ENCODE measurements around the gene MORC1. TPM values are rescaled to one million over a fixed set of nuclear protein-coding genes. Genes with fewer than 3 reads are reported as not detected.

MORC1 gene
- total RNA-seq, 1 donor from 2014 or later: not detected

GRCh38 chr3:108936924-108937689 is 180.8 kb downstream of the MORC1 start:
- DNase-seq: no peak

DNA sequence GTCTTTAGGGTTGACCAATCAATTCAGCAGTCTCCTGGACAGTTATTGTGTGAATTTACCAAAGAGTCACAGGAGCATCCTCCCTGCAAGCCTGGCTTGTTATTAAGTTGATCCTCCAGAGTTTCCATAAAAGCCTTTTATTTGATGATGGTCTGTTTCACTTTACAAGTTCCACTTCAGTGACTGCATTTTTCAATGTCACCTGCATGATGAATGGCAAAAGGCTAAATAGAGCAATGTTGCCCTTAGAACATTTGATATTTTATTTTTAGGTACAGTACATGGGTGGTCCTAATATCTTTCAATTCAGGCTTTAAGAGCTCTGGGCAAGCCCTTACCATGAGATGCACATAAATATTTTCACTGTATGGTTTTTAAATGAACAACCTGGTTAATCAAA is 186.9 kb downstream of the MORC1 start:
- no peak for DNase-seq

- DNase-seq: no peak
Observed at GRCh38 chr3:108918866-108919265, 199.1 kb downstream of the MORC1 start.

DNA sequence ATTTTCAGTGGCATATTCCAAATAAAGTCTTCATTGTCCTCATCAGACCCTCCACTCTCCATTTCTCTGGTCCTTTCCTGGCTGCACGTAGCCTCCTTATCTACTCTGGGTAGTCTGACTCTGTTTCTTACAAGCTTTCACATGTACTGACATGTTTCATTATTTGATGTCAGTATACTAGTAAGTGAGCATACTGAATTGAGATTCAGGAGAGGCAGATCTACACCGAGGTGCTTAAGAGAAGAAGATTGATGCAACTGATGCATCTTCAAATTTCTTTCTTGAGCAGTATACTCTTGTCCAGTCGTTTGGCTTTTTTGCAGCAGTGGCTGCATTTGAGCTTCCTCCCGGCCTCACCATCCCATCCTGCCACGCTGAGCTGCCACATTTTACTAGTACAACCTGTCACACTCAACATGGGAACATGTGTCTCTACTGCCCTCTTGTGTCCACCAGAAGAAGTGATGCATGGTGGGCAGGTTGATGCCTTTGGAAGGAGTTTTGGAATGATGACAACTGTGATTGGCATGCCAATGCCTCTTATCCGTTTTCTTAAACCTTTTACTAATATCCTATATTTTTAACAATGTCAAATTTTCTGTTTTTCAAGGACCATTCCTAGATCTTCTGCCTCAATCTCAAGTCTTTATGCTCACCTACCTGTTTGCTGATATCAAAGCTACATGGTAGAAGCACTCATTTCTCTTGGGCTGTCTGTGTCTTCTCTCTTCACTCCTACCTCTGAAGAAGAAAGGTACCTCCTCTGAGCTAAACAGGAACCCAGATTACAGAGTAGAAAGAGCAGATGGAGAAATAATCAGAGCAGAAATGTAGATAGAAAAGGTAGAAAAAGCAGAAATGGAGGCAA is 202.9 kb downstream of the MORC1 start:
- peak; percentile 69 for DNase-seq

GRCh38 chr3:108909799-108910198 is 208.1 kb downstream of the MORC1 start:
- DNase-seq: no peak

Small RNA genes within 50 kb of the gene (small RNA-seq; reads per million reads assigned to genes)
- not detected for gene RF00012 (ENCODE audit: low replicate concordance)

Other genes with a start within 250 kb of the MORC1 start
- not detected for gene GUCA1C, start 164.3 kb downstream of the MORC1 start, total RNA-seq
- not detected for gene C3orf85, start 18.6 kb upstream of the MORC1 start, total RNA-seq
- not detected for gene DPPA2, start 198.4 kb upstream of the MORC1 start, total RNA-seq
- 1.7 TPM for gene DPPA4, start 219.4 kb upstream of the MORC1 start, total RNA-seq